GM19324 (cell line): ENCODE results near the gene KLHL36.

Experiments used
- ATAC-seq: cut with Tn5 transposase; IDR thresholded peaks from one replicate; pipeline ENCODE4 v1.9.1; 2021; ENCODE audit warnings: mild to moderate bottlenecking, moderate library complexity; ENCODE audit not compliant: unreplicated experiment, low FRiP score

The KLHL36 gene

GRCh38 chr16:84647828-84648594 is at the start of gene KLHL36:
Gene KLHL36 (plus strand): TSS chr16:84648511. CDS start chr16:84650868, 2,357 bp downstream.
- peak; percentile 86 for ATAC-seq

- ATAC-seq, result peak; percentile 40
Measured at GRCh38 chr16:84599521-84600202, 48.6 kb upstream of the KLHL36 start.

GRCh38 chr16:84600343-84601229 is 47.7 kb upstream of the KLHL36 start:
- peak; percentile 65 for ATAC-seq

GRCh38 chr16:84603140-84603816 is 45.0 kb upstream of the KLHL36 start:
- no peak for ATAC-seq

GRCh38 chr16:84603940-84604339 is 44.4 kb upstream of the KLHL36 start:
- ATAC-seq, result no peak

GRCh38 chr16:84604477-84605013 is 43.8 kb upstream of the KLHL36 start:
- no peak for ATAC-seq

GRCh38 chr16:84605339-84605848 is 42.9 kb upstream of the KLHL36 start:
- no peak for ATAC-seq

GRCh38 chr16:84606081-84606875 is 42.0 kb upstream of the KLHL36 start:
- ATAC-seq, result no peak

- ATAC-seq, result no peak
Measured at GRCh38 chr16:84607061-84607460, 41.2 kb upstream of the KLHL36 start.

- no peak for ATAC-seq
Measured at GRCh38 chr16:84607694-84608093, 40.6 kb upstream of the KLHL36 start.

- no peak for ATAC-seq
Measured at GRCh38 chr16:84608282-84608681, 40.0 kb upstream of the KLHL36 start.

GRCh38 chr16:84609563-84610177 is 38.6 kb upstream of the KLHL36 start:
- no peak for ATAC-seq

GRCh38 chr16:84610376-84610775 is 37.9 kb upstream of the KLHL36 start:
- no peak for ATAC-seq

- ATAC-seq, result no peak
Measured at GRCh38 chr16:84611041-84611440, 37.3 kb upstream of the KLHL36 start.

- ATAC-seq, result no peak
Measured at GRCh38 chr16:84612686-84613085, 35.6 kb upstream of the KLHL36 start.

GRCh38 chr16:84613408-84614072 is 34.8 kb upstream of the KLHL36 start:
- no peak for ATAC-seq

GRCh38 chr16:84614073-84614459 is 34.2 kb upstream of the KLHL36 start:
- no peak for ATAC-seq

GRCh38 chr16:84614623-84614967 is 33.7 kb upstream of the KLHL36 start:
- no peak for ATAC-seq
